Chondrocyte (in vitro differentiated cells): ENCODE measurements around the gene RASSF10. TPM values are rescaled to one million over a fixed set of nuclear protein-coding genes. Genes with fewer than 3 reads are reported as not detected.

ENCODE experiments used
- DNase-seq: peaks from one replicate; pipeline ENCODE4 v3.0.0; 2021; ENCODE audit warnings: mixed read lengths, low spot score
- H3K27ac Mint-ChIP-seq: one replicate; pipeline ENCODE4 v1.8.0; 2021; ENCODE audit warnings: mild to moderate bottlenecking, moderate library complexity, mixed read lengths; ENCODE audit not compliant: unreplicated experiment
- H3K27me3 Mint-ChIP-seq: 2 replicates; pipeline ENCODE4 v1.8.0; 2021; ENCODE audit warnings: low read depth, mixed read lengths
- H3K36me3 Mint-ChIP-seq: 2 replicates; pipeline ENCODE4 v1.8.0; 2021; ENCODE audit warnings: low read depth, mixed read lengths
- H3K4me1 Mint-ChIP-seq: 2 replicates; pipeline ENCODE4 v1.8.0; 2021; ENCODE audit warnings: low read depth, mild to moderate bottlenecking, mixed read lengths
- H3K4me3 Mint-ChIP-seq: one replicate; pipeline ENCODE4 v1.8.0; 2021; ENCODE audit warnings: mild to moderate bottlenecking, moderate library complexity, mixed read lengths; ENCODE audit not compliant: unreplicated experiment
- H3K9me3 Mint-ChIP-seq: 2 replicates; pipeline ENCODE4 v1.8.0; 2021; ENCODE audit warnings: low read depth, mixed read lengths
- CTCF ChIP-seq: fragments of 200-600 bp; sonication (generic); IDR thresholded peaks from 2 replicates; pipeline ENCODE4 v1.5.0; 2021; ENCODE audit warnings: antibody characterized with exemption, mild to moderate bottlenecking, moderate library complexity
- total RNA-seq: library from RNA; stranded (reverse); gene quantifications from 3 replicates; pipeline ENCODE4 v1.2.1, GENCODE V29; 2021

Gene RASSF10
- total RNA-seq, 1 donor from 2014 or later: not detected

DNA sequence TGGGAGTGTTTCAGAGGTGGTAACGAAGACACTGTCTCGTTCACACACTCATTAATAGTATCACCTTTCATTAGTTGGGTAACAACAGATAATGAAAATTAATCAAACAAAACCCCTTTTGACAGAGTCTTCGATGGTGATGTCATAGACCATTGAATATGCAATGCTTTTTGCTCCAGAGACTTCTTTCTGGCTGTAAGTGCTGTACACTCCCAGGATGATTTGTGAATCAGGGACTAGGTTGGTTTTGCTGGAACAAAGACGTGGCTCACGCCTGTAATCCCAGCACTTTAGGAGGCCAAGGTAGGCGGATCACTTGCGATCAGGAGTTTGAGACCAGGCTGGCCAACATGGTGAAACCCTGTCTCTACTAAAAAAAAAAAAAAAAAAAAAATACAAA lies 9.5 kb upstream of the RASSF10 start:
- peaks cover 2% of the 10 kb centered on the region for H3K36me3 Mint-ChIP-seq
- no peak overlapping the region for H3K4me3 Mint-ChIP-seq
- H3K27ac Mint-ChIP-seq: no peak overlapping the region
- peaks cover 37% of the 10 kb centered on the region for H3K27me3 Mint-ChIP-seq
- no peak for DNase-seq
- peaks cover 11% of the 10 kb centered on the region for H3K9me3 Mint-ChIP-seq
- H3K4me1 Mint-ChIP-seq: no peaks in the 10 kb centered on the region
- no peak for TF ChIP-seq CTCF

- H3K9me3 Mint-ChIP-seq: peaks cover 11% of the 10 kb centered on the region
- H3K4me1 Mint-ChIP-seq: no peaks in the 10 kb centered on the region
- TF ChIP-seq CTCF: no peak
- H3K4me3 Mint-ChIP-seq: no peak overlapping the region
- no peak for DNase-seq
- H3K36me3 Mint-ChIP-seq: peaks cover 2% of the 10 kb centered on the region
- H3K27ac Mint-ChIP-seq: no peak overlapping the region
- H3K27me3 Mint-ChIP-seq: peaks cover 38% of the 10 kb centered on the region
These were observed 9.0 kb upstream of the RASSF10 start for GRCh38 chr11:13000116-13000515.

- TF ChIP-seq CTCF: no peak
- no peak for DNase-seq
- H3K36me3 Mint-ChIP-seq: peaks cover 1% of the 10 kb centered on the region
- no peak overlapping the region for H3K27ac Mint-ChIP-seq
- no peak overlapping the region for H3K4me3 Mint-ChIP-seq
- H3K4me1 Mint-ChIP-seq: no peaks in the 10 kb centered on the region
- H3K9me3 Mint-ChIP-seq: peaks cover 10% of the 10 kb centered on the region
- H3K27me3 Mint-ChIP-seq: peaks cover 40% of the 10 kb centered on the region
These were observed 8.4 kb upstream of the RASSF10 start for GRCh38 chr11:13000721-13001120.

DNA sequence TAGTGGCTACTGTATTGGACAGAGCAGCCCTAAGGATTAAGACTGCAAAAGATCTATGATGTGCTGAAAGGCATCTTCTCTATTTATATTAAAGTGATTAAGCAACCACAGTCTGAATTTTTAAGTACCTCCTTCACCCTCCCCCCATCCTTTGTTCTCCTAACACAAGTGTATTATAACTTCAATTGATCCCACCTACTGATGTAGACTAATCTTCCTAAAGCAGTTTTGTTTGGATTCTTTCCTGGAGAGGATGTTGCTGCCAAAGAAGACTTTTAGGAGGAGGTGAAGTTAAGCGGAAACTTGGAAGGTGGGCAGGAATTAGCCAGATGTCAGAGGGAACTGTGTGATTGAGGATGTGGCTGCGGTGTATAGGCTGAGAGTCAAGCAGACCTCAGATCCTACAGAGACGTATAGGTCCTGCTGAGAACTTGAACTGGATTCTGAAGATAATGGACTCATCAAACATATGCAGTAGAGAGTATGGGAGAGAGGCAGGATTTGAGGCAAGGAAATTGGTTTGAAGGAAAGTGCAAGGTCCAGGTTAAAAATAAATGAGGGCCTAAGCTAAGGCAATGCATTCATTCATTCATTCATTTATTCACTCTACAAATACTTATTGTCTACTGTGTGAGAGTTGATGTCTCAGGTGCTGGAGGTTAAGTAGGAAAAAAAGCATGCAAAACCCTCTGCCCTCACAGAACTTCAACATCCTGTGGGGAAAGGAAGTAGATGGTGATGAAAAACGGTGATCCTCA lies 5.2 kb upstream of the RASSF10 start:
- H3K4me1 Mint-ChIP-seq: peaks cover 4% of the 10 kb centered on the region
- H3K27ac Mint-ChIP-seq: no peak overlapping the region
- no peaks in the 10 kb centered on the region for H3K9me3 Mint-ChIP-seq
- no peak overlapping the region for H3K4me3 Mint-ChIP-seq
- DNase-seq: no peak
- TF ChIP-seq CTCF: no peak
- H3K36me3 Mint-ChIP-seq: no peaks in the 10 kb centered on the region
- peaks cover 64% of the 10 kb centered on the region for H3K27me3 Mint-ChIP-seq

- DNase-seq: no peak
- Mint-ChIP-seq H3K36me3 (no peaks in the 10 kb centered on the region), H3K27ac (no peak overlapping the region), H3K9me3 (no peaks in the 10 kb centered on the region), H3K4me1 (peaks cover 13% of the 10 kb centered on the region), H3K27me3 (peaks cover 68% of the 10 kb centered on the region), H3K4me3 (no peak overlapping the region)
- TF ChIP-seq CTCF: no peak
These were observed 1.7 kb upstream of the RASSF10 start for GRCh38 chr11:13007182-13008060.
